ENCODE measurements around the gene PSG3.
"Not testable (repeated sequence)": the region's sequence is repeated elsewhere in the genome, so short reads cannot be mapped to it uniquely, and the experiment has no call there.

PSG3 gene

DNA sequence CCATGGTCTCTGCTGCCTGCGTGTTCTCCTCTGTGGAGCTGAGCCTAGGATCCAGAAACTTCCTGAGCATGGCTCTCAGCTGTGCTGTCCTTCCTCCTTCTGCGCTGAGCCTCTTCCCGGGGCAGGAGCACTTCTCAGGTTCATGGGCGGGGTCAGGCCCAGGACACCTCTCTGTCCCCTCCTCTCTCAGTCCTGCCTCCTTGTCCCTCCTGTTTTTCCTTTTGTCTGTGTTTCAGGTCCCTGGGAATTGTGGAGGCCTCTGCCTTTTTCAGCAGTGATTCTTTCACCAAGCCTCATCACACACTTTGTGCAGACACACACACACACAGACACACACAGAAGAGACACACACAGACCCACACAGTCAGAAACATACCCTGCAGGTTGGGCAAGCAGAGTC, at the start of gene PSG3:
TSS of gene PSG3 (minus strand) at position 101 of the 400 bp plus-strand sequence. CDS start at position 4, 97 bp downstream.
- DNase-seq = not testable (repeated sequence)

GRCh38 chr19:42788766-42789165, 48.5 kb upstream of the PSG3 start:
- DNase-seq = not testable (repeated sequence)

DNA sequence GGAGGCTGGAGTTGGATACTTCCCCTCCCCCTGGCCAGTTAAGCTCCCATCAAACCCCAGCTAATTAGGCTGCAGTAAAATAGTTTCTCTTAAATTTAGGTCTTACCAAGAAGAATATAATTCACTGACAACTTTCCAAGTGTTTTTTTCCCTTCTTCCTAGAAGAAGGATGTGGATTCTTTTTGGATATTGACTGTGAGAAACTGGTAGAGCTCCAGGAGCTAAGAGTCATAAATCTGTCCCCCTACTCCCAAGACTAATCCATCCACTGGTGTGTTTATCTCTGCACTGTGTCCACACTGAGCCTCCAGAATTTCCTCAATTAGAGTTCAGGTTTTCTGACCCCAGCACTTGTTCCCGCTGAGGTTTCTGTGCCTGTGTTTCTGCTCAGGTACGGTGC, 47.5 kb upstream of the PSG3 start:
- not testable (repeated sequence) for DNase-seq

DNA sequence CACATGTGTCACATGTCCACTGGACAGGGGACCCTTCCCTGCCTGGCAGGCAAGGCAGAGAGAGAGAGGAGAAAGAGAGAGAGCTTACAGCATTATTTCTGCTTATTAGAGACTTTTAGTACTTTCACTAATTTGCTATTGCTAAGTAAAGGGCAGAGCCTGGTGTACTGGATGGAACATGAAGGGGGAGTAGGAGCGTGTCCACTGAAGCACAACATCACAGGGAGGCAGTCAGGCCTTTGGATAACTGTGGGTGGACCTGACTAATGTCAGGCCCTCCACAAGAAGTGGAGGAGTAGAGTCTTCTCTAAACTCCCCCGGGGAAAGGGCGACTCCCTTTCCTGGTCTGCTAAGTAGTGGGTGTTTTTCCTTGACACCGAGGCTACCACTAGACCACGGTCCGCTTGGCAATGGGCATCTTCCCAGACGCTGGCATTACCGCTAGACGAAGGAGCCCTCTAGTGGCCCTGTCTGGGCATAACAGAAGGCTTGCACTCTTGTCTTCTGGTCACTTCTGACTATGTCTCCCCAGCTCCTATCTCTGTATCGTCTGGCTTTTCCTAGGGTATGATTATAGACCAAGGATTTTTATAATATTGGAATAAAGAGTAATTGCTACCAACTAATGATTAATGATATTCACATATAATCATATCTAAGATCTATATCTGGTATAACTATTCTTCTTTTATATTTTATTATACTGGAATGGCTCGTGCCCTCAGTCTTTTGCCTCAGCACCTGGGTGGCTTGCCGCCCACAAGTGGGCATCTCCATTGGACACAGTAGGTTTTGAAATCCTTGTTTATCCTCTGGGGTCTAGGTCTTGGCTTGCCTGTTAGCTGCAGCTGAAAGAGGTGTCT, 36.7 kb upstream of the PSG3 start:
- DNase-seq = peak; percentile 68

DNA sequence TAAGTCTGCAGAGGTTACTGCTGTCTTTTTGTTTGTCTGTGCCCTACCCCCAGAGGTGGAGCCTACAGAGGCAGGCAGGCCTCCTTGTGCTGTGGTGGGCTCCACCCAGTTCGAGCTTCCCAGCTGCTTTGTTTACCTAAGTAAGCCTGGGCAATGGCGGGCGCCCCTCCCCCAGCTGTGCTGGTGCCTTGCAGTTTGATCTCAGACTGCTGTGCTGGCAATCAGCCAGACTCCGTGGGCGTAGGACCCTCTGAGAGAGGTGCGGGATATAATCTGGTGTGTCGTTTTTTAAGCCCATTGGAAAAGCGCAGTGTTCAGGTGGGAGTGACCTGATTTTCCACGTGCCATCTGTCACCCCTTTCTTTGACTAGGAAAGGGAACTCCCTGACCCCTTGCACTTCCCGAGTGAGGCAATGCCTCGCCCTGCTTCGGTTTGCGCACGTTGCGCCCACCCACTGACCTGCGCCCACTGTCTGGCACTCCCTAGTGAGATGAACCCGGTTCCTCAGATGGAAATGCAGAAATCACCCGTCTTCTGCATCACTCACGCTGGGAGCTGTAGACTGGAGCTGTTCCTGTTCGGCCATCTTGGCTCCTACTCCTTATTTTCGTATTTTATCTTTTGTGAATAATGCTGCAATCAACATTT, 34.4 kb upstream of the PSG3 start:
- peak; percentile 39 for DNase-seq

DNA sequence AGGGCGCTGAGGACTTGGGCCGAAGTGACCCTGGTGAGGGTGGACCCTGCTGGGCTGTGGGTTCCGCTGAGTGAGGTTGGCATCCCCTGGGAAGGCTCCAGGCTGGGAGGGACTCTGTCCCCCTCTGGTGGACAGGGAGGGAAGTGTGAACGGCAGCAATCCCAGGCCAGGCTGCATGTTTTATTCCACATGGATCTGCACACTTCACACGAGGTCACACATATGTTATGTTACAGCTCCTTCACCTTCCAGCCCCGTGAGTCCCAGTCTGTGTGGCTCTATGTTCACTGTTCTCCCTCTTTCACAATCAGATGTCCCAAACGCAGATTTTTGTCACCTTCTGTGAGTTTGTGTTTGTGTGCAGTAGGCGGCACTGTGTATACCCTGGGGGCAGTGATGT, 27.0 kb upstream of the PSG3 start:
- DNase-seq = not testable (repeated sequence)

DNA sequence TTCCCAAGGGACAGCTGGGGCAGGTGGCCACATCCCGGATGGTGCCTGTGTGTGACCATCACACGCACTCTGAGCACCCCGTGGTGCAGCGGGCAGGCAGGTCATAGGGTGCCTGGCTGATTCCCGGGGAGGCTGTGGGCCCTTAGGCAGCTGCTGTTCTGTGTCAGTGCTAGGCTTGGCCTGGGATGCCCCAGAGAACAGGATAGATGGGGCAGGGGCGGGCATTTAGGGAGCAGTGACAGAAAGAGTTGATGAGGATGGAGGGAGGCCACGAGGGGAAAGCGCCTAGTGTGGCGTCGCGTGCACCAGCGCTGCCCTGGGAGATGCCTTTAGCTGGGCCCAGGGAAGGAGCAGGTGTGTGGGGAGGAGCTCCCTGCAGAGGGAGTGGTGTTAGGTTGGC, 26.6 kb upstream of the PSG3 start:
- DNase-seq = not testable (repeated sequence)

GRCh38 chr19:42764836-42765235, 24.6 kb upstream of the PSG3 start:
- DNase-seq = no peak

DNA sequence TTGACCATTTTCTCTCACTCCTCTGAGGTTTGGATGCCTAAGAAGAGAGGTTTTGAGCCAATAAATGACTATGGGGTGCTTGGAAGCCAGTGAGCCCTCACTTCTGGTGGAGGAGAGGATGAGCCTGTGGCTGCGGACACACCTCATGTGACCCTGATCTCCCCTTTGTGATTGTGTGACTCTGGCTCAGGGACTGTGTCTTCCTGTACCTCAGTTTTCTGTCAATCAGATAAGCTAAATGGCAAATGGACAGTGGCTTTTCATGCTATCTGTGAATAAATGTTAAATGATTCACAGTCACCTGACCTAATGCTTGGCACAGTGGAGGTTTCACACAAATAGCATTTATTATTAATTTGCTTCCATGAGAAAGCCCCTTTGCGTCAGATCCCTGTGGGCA, 22.5 kb upstream of the PSG3 start:
- DNase-seq = no peak

DNA sequence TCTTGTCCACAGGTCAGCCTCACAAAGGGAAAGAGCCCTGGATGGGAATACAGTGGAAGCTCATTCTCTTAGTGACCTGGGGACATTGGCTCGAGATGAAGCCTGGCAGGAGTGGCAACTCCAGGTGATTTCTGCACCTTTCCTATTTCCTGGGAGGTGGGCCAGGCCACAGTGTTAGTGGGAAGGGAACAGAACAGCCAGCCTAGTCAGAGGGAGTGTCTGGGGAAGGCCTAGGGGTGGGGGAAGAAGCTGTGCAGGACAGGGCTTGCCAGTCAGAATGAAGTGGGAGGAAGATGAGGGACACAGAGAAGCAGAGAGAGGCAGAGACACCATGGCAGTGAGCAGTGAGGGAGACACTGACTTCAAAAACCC, 21.6 kb upstream of the PSG3 start:
- DNase-seq = not testable (repeated sequence)

DNA sequence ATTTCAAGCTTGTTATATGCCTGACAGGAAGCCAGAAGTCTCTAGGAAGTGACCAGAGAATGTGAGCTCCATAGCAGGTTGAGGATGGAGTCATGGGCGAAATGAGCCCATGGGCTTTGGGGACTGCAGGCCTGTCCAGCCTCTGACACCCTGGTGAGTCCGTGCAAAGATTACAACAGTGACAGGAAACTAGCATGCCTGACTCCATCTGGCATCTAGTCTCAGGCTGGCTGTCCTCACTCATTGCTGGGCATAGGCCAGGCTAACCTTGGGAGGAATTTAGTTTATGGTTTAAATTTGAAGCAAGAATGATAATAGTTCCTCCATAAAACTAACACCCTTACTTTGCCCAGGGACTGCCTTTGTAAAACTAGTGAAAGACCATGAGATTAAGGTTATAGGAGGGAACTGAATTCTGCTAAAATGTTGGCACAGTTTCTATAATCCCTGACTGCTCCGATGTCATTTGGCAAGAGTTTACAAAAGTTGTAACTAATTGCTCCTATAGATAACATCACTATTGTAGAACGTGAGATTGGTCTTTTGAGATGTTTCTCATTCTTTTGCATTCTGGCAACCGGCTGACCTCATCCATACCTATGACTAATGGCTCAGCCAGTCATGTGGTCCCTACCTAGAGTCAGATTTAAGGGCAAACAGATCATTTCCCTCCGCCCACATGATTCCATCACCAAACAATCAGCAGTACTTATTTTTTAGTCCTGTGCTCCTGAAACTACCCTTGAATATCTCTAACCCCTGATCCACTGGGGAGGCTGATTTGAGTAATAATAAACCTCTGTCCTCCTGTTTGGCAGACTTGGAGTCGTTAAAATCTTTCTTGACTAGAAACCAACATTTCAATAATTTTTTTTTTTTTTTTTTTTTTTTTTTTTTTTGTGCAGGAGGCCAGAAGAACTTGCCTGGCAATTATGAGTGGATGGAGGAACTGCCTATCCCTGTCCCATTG, 21.0 kb upstream of the PSG3 start:
- DNase-seq = not testable (repeated sequence)

DNA sequence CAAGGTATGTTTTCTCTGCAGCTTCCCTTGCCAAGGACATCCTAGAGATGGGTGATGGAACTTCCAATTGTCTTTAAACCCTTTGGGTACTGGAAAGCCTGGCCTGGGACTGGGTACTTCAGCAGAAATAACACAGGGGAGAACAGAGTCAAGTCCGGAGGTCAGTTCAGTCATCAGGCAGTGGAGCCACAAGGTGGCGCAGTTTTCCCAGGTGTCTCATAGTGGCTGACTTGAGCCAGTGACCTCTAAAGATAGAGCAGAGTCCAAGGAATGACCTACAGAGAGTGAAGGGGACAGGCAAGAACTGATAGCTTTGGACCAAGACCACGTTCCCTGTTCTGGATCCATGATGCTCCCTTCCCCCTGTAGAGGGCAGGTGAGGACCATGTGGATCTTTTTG, 18.4 kb upstream of the PSG3 start:
- DNase-seq = peak; percentile 1

GRCh38 chr19:42752246-42752645, 12.0 kb upstream of the PSG3 start:
- DNase-seq = not testable (repeated sequence)

DNA sequence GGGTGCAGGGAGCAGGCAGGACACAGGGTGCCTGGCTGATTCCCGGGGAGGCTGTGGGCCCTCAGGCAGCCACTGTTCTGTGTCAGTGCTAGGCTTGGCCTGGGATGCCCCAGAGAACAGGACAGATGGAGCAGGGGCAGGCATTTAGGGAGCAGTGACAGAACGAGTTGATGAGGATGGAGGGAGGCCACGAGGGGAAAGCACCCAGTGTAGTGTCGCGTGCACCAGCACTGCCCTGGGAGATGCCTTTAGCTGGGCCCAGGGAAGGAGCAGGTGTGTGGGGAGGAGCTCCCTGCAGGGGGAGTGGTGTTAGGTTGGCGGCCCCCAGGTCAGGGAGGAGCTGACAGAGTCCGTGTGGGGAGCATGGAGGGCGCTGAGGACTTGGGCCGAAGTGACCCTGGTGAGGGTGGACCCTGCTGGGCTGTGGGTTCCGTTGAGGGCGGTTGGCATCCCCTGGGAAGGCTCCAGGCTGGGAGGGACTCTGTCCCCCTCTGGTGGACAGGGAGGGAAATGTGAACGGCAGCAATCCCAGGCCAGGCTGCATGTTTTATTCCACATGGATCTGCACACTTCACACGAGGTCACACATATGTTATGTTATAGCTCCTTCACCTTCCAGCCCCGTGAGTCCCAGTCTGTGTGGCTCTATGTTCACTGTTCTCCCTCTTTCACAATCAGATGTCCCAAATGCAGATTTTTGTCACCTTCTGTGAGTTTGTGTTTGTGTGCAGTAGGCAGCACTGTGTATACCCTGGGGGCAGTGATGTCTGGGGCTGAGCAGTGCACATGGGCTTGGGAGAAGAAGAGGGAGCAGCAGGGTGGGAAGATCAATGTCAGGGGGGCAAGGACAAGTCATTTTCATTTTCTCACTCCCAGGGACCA, 1.7 kb upstream of the PSG3 start:
- peak; percentile 5 for DNase-seq

DNA sequence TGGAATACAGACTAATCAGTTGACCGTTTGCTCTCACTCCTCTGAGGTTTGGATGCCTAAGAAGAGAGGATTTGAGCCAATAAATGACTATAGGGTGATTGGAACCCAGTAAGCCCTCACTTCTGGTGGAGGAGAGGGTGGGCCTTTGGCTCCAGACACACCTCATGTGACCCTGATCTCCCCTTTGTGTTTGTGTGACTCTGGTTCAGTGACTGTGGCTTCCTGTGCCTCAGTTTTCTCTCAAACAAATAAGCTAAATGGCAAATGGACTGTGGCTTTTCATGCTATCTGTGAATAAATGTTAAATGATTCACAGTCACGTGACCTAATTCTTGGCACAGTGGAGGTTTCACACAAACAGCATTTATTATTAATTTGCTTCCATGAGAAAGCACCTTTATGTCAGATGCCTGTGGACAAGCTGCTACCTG, 2.7 kb downstream of the PSG3 start:
- DNase-seq = not testable (repeated sequence)

DNA sequence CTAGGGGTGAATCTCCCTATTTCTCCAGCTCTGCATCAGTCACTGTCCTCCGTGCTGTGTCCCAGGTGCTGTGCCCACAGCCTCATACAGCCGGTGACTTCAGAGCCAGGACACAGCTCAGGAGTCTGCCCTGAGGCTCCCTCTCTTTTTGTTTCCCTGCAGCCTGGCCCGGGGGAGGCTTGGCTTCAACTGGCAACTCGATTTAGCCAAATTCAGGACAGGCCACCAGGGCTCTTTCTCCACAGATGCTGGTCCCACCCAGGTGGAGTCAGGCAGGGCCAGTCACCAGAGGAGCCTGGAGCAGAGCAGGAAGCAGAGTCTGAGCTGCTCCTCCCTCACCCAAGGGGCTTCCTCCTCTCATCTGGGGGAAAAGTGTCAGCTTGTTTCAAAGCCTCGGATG, 11.9 kb downstream of the PSG3 start:
- not testable (repeated sequence) for DNase-seq

DNA sequence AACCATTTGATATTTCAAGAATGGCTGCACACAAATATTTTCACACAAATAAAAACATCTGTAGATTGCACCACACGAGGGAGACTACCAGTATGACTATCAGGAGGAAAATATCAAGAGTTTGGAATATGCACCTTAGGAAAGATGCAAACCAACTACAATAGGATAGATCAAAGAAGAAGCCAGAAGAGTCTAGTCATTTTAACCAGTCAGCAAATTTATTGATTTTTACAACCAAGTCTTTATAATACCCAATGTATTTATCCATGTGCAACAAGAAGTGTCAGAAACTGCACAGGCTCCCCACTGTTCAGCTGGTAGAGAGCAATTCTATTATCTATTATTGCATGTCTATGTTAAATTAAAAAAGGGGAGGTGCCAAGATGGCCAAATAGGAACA, 26.3 kb downstream of the PSG3 start:
- DNase-seq = not testable (repeated sequence)

DNA sequence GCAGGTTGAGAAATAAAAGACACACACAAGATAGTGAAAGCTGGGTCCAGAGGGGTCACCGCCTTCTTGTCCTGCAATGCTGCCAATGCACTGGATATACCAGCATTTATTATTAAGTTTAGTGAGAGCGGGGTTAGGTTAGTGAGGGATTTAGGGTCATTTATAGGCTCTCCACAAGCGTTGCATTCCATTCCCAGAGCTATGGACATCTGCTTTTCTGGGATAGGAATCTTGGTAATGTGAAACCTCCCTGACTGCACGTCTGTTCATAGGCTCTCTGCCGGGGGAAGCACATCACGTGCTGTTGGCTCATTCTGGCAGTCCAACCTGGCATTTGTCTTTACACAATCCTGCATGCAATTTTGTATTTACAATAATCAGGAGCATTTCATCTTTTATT, 27.5 kb downstream of the PSG3 start:
- DNase-seq = not testable (repeated sequence)

GRCh38 chr19:42710986-42711385, 29.3 kb downstream of the PSG3 start:
- not testable (repeated sequence) for DNase-seq

DNA sequence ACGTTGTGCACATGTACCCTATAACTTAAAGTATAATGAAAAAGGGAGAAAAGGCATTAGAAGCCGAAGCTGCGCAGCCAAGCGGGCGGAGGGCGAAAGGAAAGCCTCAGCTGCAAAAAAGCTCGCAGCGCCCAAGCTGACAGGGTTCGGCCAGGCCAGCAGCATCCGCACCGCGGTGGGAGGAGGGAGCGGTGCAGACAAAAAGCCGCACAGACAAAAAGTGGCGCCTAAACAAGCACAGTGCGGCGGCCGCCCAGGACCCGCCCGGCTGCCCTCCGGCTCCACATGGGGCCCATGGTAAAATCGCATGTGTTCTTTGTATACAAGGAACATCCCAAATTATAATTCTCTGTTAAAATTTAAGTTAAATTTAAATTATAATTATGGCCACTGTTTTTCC, 42.4 kb downstream of the PSG3 start:
- DNase-seq = no peak

- DNase-seq = no peak
Observed at GRCh38 chr19:42695811-42696503, 44.3 kb downstream of the PSG3 start.

Data from NCI-H82 (cell line).